Nephron (organoid): ENCODE results near the gene FAM118B.

Experiments
- H3K27ac Mint-ChIP-seq, 3 experiments: 2 replicates each; pipeline ENCODE4 v1.8.0; 2020; ENCODE audit warnings: mixed read lengths in 3 of 3, mild to moderate bottlenecking in 2 of 3, moderate library complexity in 1 of 3
- H3K27me3 Mint-ChIP-seq: 2 replicates; pipeline ENCODE4 v1.8.0; 2021; ENCODE audit warnings: low read depth, mild to moderate bottlenecking, moderate library complexity, mixed read lengths
- H3K36me3 Mint-ChIP-seq: 2 replicates; pipeline ENCODE4 v1.8.0; 2020; ENCODE audit warnings: low read depth, mixed read lengths
- H3K4me1 Mint-ChIP-seq: 2 replicates; pipeline ENCODE4 v1.8.0; 2020; ENCODE audit warnings: mixed read lengths
- H3K4me3 Mint-ChIP-seq, 3 experiments: 2 replicates each; pipeline ENCODE4 v1.8.0; 2020; ENCODE audit warnings: mild to moderate bottlenecking in 3 of 3, mixed read lengths in 3 of 3, moderate library complexity in 2 of 3
- H3K9me3 Mint-ChIP-seq: 2 replicates; pipeline ENCODE4 v1.8.0; 2020; ENCODE audit warnings: mixed read lengths
- TF ChIP-seq, protein P1 (sequence below), 3 experiments: fragments of 200-600 bp; sonication (generic); IDR thresholded peaks; one replicate each; pipeline ENCODE4 v1.5.0; 2021; ENCODE audit warnings: antibody characterized with exemption in 3 of 3; ENCODE audit not compliant: unreplicated experiment in 3 of 3

The FAM118B gene

DNA sequence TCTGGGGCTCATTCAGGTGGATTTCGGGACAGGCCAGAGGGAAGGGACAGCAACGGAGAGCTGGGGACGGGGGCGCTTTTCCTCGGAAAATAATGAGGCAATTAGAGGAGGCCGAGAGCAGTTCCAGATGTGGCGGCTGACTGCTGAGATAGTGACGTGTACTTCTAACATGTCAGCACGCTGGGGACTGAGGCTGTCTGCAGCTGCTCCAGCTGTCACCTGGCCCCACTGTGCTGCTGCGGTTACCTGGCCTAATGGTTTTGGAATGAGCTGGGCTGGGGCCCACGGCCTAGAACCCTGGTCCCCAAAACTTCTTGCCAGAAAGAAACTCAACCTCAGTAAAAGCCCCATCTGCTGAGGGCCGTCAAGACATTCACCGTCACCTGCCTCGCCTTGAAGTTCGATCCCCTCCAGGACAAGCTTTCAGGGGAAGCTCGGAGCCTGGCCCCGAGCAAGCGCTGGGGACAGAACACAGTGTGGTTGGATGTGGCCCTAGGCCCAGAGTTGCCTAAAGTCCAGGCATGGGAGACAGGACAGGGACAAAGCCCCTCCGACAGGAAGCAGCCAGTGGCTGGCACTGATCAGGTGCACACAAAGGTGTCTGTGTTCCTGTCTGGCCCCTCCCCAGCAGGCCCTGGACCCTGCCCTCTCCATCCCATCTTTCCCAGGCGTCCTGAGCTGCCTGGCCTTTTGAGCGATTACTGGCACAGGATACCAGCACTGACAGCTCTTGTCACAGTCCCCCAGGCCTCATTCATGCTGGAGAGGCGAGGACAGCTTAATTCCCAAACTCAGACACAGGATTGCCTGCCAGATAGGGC, 22.3 kb upstream of the FAM118B start:
- Mint-ChIP-seq H3K27me3 (no peaks in the 10 kb centered on the region), H3K9me3 (no peaks in the 10 kb centered on the region), H3K27ac (peak overlapping the region; percentile 21 to 38 (median 32)), H3K4me1 (peaks cover 42% of the 10 kb centered on the region), H3K4me3 (no peak overlapping the region), H3K36me3 (peaks cover 37% of the 10 kb centered on the region)
- TF ChIP-seq, protein P1, sequence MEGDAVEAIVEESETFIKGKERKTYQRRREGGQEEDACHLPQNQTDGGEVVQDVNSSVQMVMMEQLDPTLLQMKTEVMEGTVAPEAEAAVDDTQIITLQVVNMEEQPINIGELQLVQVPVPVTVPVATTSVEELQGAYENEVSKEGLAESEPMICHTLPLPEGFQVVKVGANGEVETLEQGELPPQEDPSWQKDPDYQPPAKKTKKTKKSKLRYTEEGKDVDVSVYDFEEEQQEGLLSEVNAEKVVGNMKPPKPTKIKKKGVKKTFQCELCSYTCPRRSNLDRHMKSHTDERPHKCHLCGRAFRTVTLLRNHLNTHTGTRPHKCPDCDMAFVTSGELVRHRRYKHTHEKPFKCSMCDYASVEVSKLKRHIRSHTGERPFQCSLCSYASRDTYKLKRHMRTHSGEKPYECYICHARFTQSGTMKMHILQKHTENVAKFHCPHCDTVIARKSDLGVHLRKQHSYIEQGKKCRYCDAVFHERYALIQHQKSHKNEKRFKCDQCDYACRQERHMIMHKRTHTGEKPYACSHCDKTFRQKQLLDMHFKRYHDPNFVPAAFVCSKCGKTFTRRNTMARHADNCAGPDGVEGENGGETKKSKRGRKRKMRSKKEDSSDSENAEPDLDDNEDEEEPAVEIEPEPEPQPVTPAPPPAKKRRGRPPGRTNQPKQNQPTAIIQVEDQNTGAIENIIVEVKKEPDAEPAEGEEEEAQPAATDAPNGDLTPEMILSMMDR (IDR thresholded peaks at IDR 0.05; ENCODE audit: unreplicated experiment in 3 of 3) = no peak

DNA sequence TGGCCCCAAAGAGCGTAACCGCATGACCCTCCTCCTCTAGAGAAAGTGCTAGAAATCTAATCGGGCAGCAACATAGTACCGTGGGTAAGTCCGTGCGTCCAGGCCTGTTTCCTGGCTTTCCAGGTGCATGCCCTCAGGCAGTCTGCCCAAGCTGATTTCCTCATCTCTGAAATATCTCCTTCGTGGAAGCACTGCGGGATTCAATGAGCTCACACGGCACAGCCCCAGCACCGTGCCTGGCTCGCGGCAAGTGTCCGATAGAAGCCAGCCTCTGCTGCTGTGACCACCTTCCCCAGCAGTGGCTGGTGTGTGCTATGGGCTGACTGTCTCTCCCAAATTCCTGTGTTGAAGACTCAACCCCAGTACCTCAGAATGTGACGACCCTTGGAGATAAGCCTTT, 20.8 kb upstream of the FAM118B start:
- no peak overlapping the region for H3K4me3 Mint-ChIP-seq
- H3K27me3 Mint-ChIP-seq = no peaks in the 10 kb centered on the region
- peaks cover 36% of the 10 kb centered on the region for H3K4me1 Mint-ChIP-seq
- TF ChIP-seq, protein P1 (IDR thresholded peaks at IDR 0.05; ENCODE audit: unreplicated experiment in 3 of 3) = no peak
- H3K9me3 Mint-ChIP-seq = peaks cover under 1% of the 10 kb centered on the region
- H3K36me3 Mint-ChIP-seq = peaks cover 52% of the 10 kb centered on the region
- H3K27ac Mint-ChIP-seq = peak overlapping the region; percentile 12 to 62 (median 55)

DNA sequence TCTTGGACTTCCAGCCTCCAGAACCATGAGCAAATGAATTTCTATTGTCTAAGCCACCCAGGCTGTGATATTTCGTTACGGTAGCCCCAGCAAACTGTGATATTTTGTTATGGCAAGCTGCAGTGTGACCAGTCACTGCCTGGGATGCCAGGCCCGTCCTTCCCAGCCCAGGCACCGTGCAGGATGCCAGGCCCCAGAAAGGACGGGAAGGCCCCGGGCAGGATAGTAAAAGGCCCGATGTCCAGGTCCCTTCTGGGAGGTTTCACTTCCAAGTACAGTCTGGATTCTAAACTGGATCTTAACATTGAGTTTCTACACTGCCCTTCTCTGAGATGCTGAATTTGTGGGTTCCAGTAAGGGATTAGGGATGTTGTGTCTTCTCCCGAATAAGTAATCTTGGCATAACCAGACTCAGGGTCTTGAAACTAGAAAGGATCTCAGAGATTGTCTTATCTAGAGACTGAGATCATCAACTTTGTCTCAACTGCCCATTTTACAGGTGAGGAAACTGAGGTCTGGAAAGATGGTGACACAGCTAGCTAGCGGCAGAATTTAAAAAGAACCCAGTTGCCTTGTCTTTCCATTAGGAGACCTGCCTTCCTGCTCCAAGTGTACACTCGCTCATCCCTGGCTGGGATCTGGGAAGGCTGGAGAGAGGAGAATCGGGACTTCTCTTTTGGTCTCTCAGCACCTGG, 20.1 kb upstream of the FAM118B start:
- no peak overlapping the region for H3K4me3 Mint-ChIP-seq
- no peaks in the 10 kb centered on the region for H3K27me3 Mint-ChIP-seq
- H3K9me3 Mint-ChIP-seq = peaks cover 5% of the 10 kb centered on the region
- TF ChIP-seq, protein P1 (IDR thresholded peaks at IDR 0.05; ENCODE audit: unreplicated experiment in 3 of 3) = no peak
- H3K27ac Mint-ChIP-seq = peak overlapping the region in 2 of 3 experiments; percentile 72 to 82
- peaks cover 31% of the 10 kb centered on the region for H3K4me1 Mint-ChIP-seq
- H3K36me3 Mint-ChIP-seq = peaks cover 59% of the 10 kb centered on the region

DNA sequence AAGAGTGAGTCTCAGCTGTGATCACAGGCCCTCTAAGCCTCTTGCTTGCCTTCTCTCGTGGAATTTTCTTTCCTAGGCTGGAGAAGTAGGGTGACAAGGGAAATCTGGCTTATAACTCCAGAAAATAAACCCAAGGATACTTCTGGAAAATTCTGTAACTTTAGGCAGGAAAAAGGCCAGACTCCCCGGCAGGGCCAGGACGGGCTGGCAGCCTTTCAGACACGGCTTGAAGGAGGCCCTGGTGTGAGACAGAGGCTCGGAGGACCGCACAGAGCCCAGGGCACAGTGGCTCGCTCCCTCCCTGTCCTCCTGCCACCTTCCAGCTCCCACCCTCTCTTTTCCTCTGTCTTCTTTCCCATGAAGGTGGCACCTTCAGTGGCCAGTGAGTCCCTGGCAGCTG, 19.2 kb upstream of the FAM118B start:
- Mint-ChIP-seq H3K9me3 (peaks cover 6% of the 10 kb centered on the region), H3K4me1 (peaks cover 26% of the 10 kb centered on the region), H3K4me3 (no peak overlapping the region), H3K36me3 (peaks cover 63% of the 10 kb centered on the region), H3K27ac (peak overlapping the region in 2 of 3 experiments; percentile 72 to 82), H3K27me3 (no peaks in the 10 kb centered on the region)
- TF ChIP-seq, protein P1 (IDR thresholded peaks at IDR 0.05; ENCODE audit: unreplicated experiment in 3 of 3) = no peak

DNA sequence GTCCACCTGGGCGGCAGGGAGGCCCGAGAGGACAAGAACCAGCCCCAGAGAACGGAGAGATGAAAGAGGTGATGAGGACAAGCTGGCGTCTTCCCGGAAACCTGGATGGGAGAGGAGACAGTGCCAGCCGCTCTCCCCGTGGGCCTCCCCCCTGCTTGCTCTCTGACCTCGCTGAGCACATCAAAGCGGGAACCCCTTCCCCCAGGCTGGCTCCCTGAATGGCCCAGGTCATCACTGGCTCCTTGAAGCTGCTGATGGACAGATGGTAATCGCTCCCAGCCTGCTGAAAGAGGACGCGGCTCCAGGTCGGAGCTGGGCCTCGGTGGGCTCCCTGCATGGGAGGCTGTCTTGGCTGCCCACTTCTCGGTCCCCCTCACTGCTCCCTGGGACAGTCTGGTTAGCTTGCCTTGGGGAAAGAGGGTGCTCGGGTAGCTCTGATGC, 18.5 kb upstream of the FAM118B start:
- Mint-ChIP-seq H3K4me3 (no peak overlapping the region), H3K27ac (peak overlapping the region in 1 of 3 experiments; percentile 67), H3K36me3 (peaks cover 70% of the 10 kb centered on the region), H3K27me3 (no peaks in the 10 kb centered on the region), H3K9me3 (peaks cover 8% of the 10 kb centered on the region), H3K4me1 (peaks cover 25% of the 10 kb centered on the region)
- TF ChIP-seq, protein P1 (IDR thresholded peaks at IDR 0.05; ENCODE audit: unreplicated experiment in 3 of 3) = no peak
